SU-DHL-6 (cell line): ENCODE results near the gene TBC1D22A.

Experiments used
- H2AFZ ChIP-seq: fragments of 200-600 bp; sonication (generic); 2 replicates; pipeline ENCODE4 v1.6.1; 2014; ENCODE audit warnings: low read depth, mild to moderate bottlenecking, moderate library complexity, mixed read lengths, antibody characterized with exemption, low read length; ENCODE audit not compliant: severe bottlenecking
- H3F3A ChIP-seq: fragments of 200-600 bp; shearing (Covaris generic); 2 replicates; pipeline ENCODE4 v1.6.0; 2016; ENCODE audit warnings: antibody characterized with exemption, mild to moderate bottlenecking; ENCODE audit not compliant: insufficient read depth
- H3K27ac ChIP-seq: fragments of 200-600 bp; sonication (generic); 2 replicates; pipeline ENCODE4 v1.5.1; 2016; ENCODE audit warnings: low read depth, mild to moderate bottlenecking, low read length, moderate library complexity, mixed read lengths
- H3K27me3 ChIP-seq: fragments of 200-600 bp; sonication (generic), shearing (Covaris generic); 2 replicates; pipeline ENCODE4 v1.6.0; 2014; ENCODE audit warnings: mild to moderate bottlenecking, low read length
- H3K36me3 ChIP-seq: fragments of 200-600 bp; sonication (generic); 2 replicates; pipeline ENCODE4 v1.6.1; 2014; ENCODE audit warnings: mild to moderate bottlenecking, low read length, mixed read lengths
- H3K4me2 ChIP-seq: fragments of 300-600, 200-600 bp; shearing (Covaris generic), sonication (generic); 2 replicates; pipeline ENCODE4 v1.6.0; 2014; ENCODE audit warnings: low read length, low read depth, mild to moderate bottlenecking; ENCODE audit not compliant: poor library complexity, severe bottlenecking
- H3K4me3 ChIP-seq: fragments of 200-600 bp; sonication (generic); 2 replicates; pipeline ENCODE4 v1.5.1; 2014; ENCODE audit warnings: antibody characterized with exemption, low read length, mild to moderate bottlenecking, mixed read lengths; ENCODE audit not compliant: insufficient read depth, poor library complexity, severe bottlenecking
- H3K79me2 ChIP-seq: fragments of 200-600 bp; sonication (generic); 2 replicates; pipeline ENCODE4 v1.6.1; 2014; ENCODE audit warnings: mild to moderate bottlenecking, low read length, moderate library complexity; ENCODE audit not compliant: insufficient read depth
- H3K9ac ChIP-seq: fragments of 200-600 bp; sonication (generic); 2 replicates; pipeline ENCODE4 v1.7.0; 2014; ENCODE audit warnings: mild to moderate bottlenecking, low read length
- H3K9me2 ChIP-seq: fragments of 200-600 bp; sonication (generic); replicated peaks from 2 replicates; pipeline ENCODE4 v1.6.1; 2014; ENCODE audit warnings: low read length; ENCODE audit not compliant: insufficient read depth
- H3K9me3 ChIP-seq: fragments of 200-600 bp; sonication (generic); 2 replicates; pipeline ENCODE4 v1.6.1; 2014; ENCODE audit warnings: low read length, mixed read lengths; ENCODE audit not compliant: insufficient read depth
- H4K20me1 ChIP-seq: fragments of 200-600 bp; sonication (generic); 2 replicates; pipeline ENCODE4 v1.6.1; 2014; ENCODE audit warnings: low read depth, mild to moderate bottlenecking, antibody characterized with exemption, low read length, moderate library complexity, mixed read lengths
- CTCF ChIP-seq: fragments of 200-600 bp; sonication (generic); IDR thresholded peaks from one replicate; pipeline ENCODE4 v1.5.1; 2017; ENCODE audit warnings: antibody characterized with exemption, mild to moderate bottlenecking, low read length, moderate library complexity; ENCODE audit not compliant: insufficient read depth, poor library complexity, severe bottlenecking
- EZH2phosphoT487 ChIP-seq: fragments of 200-600 bp; sonication (generic), shearing (Covaris generic); conservative IDR thresholded peaks from 2 replicates; pipeline ENCODE4 v1.6.1; 2018; ENCODE audit warnings: mild to moderate bottlenecking, antibody characterized with exemption, low read length, moderate library complexity, mixed read lengths

Gene TBC1D22A

GRCh38 chr22:46974631-46975585, 212.5 kb downstream of the TBC1D22A start:
- Histone ChIP-seq H3K9ac (no peak overlapping the region), H3K4me2 (no peak overlapping the region), H3K9me3 (no peaks in the 10 kb centered on the region), H3K27me3 (no peaks in the 10 kb centered on the region), H3F3A (no peaks in the 10 kb centered on the region), H3K4me3 (no peak overlapping the region), H3K79me2 (0 out of 2 replicates have a peak, but pooled peaks cover 11% of the 10 kb centered on the region), H3K36me3 (0 out of 2 replicates have a peak, but pooled peaks cover 3% of the 10 kb centered on the region), H3K9me2 (no peaks in the 10 kb centered on the region), H3K27ac (no peak overlapping the region), H2AFZ (no peak overlapping the region), H4K20me1 (no peaks in the 10 kb centered on the region; the same call in none of the 2 replicates)
- TF ChIP-seq CTCF (no peak), EZH2phosphoT487 (no peak)

GRCh38 chr22:46976143-46976542, 213.7 kb downstream of the TBC1D22A start:
- H3K9me2 ChIP-seq: no peaks in the 10 kb centered on the region
- no peaks in the 10 kb centered on the region for H3K27me3 ChIP-seq
- no peak overlapping the region for H3K4me2 ChIP-seq
- no peak overlapping the region for H3K4me3 ChIP-seq
- H3K36me3 ChIP-seq: 0 out of 2 replicates have a peak, but pooled peaks cover 3% of the 10 kb centered on the region
- no peak overlapping the region for H3K9ac ChIP-seq
- TF ChIP-seq CTCF: no peak
- no peak for TF ChIP-seq EZH2phosphoT487
- H3K79me2 ChIP-seq: 0 out of 2 replicates have a peak, but pooled peaks cover 6% of the 10 kb centered on the region
- H2AFZ ChIP-seq: no peak overlapping the region
- H3K27ac ChIP-seq: no peak overlapping the region
- H3K9me3 ChIP-seq: no peaks in the 10 kb centered on the region
- no peaks in the 10 kb centered on the region; the same call in none of the 2 replicates for H4K20me1 ChIP-seq
- H3F3A ChIP-seq: no peaks in the 10 kb centered on the region

GRCh38 chr22:46976598-46976997, 214.1 kb downstream of the TBC1D22A start:
- no peaks in the 10 kb centered on the region; the same call in none of the 2 replicates for H4K20me1 ChIP-seq
- no peak overlapping the region for H3K27ac ChIP-seq
- H3K36me3 ChIP-seq: 0 out of 2 replicates have a peak, but pooled peaks cover 3% of the 10 kb centered on the region
- no peak overlapping the region for H2AFZ ChIP-seq
- H3K4me2 ChIP-seq: no peak overlapping the region
- no peaks in the 10 kb centered on the region for H3K9me2 ChIP-seq
- H3K9ac ChIP-seq: no peak overlapping the region
- H3F3A ChIP-seq: no peaks in the 10 kb centered on the region
- no peaks in the 10 kb centered on the region for H3K9me3 ChIP-seq
- no peak for TF ChIP-seq EZH2phosphoT487
- H3K4me3 ChIP-seq: no peak overlapping the region
- H3K27me3 ChIP-seq: no peaks in the 10 kb centered on the region
- H3K79me2 ChIP-seq: 0 out of 2 replicates have a peak, but pooled peaks cover 6% of the 10 kb centered on the region
